ENCODE results near the gene IPO7. TPM values are rescaled to one million over a fixed set of nuclear protein-coding genes. Genes with fewer than 3 reads are reported as not detected.
A peak's percentile ranks its signal among the peaks of the same experiment; 100 is the strongest.

IPO7 gene
- total and polyA plus RNA-seq, 2 donors (not counting 1 experiment from before 2014, with no cell fraction given) = 70.0 to 128 TPM

- Histone ChIP-seq H3K4me2 (ENCODE audit: extremely low read depth, insufficient read depth, low read length) (peak overlapping the region; percentile 73), H3K36me3 (ENCODE audit: control insufficient read depth, insufficient read depth, low read length) (no peaks in the 10 kb centered on the region), H3K27me3 (ENCODE audit: control insufficient read depth, insufficient read depth, low read length) (no peaks in the 10 kb centered on the region), H4K20me1 (ENCODE audit: control insufficient read depth, extremely low read depth, insufficient read depth, low read length) (no peaks in the 10 kb centered on the region), H3K27ac (ENCODE audit: insufficient read depth, low read length) (peak overlapping the region; percentile 56), H3K4me1 (ENCODE audit: control insufficient read depth, extremely low read depth, insufficient read depth, low read length) (peaks cover 9% of the 10 kb centered on the region), H3K9me3 (ENCODE audit: control insufficient read depth, insufficient read depth, low read depth, low read length) (no peaks in the 10 kb centered on the region), H3K4me3 (replicated peaks in 1 of 4; ENCODE audit: control extremely low read depth in 1 of 4, insufficient read depth in 1 of 4, low read depth in 3 of 4, low read length in 4 of 4) (peak overlapping the region in 2 of 4 experiments; percentile 29), H3K9ac (ENCODE audit: insufficient read depth, low read length) (no peak overlapping the region), H3K79me2 (ENCODE audit: control insufficient read depth, insufficient read depth, low read length) (no peaks in the 10 kb centered on the region), H2AFZ (ENCODE audit: low read length) (no peak overlapping the region)
- DNase-seq (ENCODE audit: low read depth in 2 of 2) = peak; percentile 57 to 84
- TF ChIP-seq, protein P1, sequence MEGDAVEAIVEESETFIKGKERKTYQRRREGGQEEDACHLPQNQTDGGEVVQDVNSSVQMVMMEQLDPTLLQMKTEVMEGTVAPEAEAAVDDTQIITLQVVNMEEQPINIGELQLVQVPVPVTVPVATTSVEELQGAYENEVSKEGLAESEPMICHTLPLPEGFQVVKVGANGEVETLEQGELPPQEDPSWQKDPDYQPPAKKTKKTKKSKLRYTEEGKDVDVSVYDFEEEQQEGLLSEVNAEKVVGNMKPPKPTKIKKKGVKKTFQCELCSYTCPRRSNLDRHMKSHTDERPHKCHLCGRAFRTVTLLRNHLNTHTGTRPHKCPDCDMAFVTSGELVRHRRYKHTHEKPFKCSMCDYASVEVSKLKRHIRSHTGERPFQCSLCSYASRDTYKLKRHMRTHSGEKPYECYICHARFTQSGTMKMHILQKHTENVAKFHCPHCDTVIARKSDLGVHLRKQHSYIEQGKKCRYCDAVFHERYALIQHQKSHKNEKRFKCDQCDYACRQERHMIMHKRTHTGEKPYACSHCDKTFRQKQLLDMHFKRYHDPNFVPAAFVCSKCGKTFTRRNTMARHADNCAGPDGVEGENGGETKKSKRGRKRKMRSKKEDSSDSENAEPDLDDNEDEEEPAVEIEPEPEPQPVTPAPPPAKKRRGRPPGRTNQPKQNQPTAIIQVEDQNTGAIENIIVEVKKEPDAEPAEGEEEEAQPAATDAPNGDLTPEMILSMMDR (conservative IDR thresholded peaks at IDR 0.05 in 1 of 2, IDR thresholded peaks at IDR 0.05 in 1 of 2; ENCODE audit: low read depth in 1 of 2, low read length in 2 of 2) = no peak
Observed at GRCh38 chr11:9489080-9489765, 104.8 kb downstream of the IPO7 start.

DNA sequence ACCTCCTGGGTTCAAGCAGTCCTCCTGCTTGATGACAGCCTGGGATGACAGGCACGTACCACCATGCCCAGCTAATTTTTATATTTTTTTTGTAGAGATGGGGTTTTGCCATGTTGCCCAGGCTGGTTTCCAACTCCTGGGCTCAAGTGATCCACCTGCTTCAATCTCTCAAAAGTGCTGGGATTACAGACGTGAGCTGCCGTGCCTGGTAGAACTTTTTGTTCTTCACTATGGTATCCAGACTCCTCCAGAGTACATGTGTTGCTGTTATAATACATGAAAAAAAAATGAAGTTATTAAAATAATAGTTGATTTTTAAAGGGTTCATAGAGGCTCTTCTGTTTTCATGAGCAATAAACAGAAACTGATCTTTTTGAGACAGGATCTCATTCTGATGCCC, 105.9 kb downstream of the IPO7 start:
- H3K36me3 ChIP-seq (ENCODE audit: control insufficient read depth, insufficient read depth, low read length) = no peaks in the 10 kb centered on the region
- H3K27ac ChIP-seq (ENCODE audit: insufficient read depth, low read length) = no peak overlapping the region
- no peak overlapping the region for H3K4me2 ChIP-seq (ENCODE audit: extremely low read depth, insufficient read depth, low read length)
- H4K20me1 ChIP-seq (ENCODE audit: control insufficient read depth, extremely low read depth, insufficient read depth, low read length) = no peaks in the 10 kb centered on the region
- no peak overlapping the region for H3K4me3 ChIP-seq (replicated peaks in 1 of 4; ENCODE audit: control extremely low read depth in 1 of 4, insufficient read depth in 1 of 4, low read depth in 3 of 4, low read length in 4 of 4)
- H3K27me3 ChIP-seq (ENCODE audit: control insufficient read depth, insufficient read depth, low read length) = no peaks in the 10 kb centered on the region
- H3K4me1 ChIP-seq (ENCODE audit: control insufficient read depth, extremely low read depth, insufficient read depth, low read length) = peaks cover 9% of the 10 kb centered on the region
- TF ChIP-seq EZH2 (IDR thresholded peaks at IDR 0.05; ENCODE audit: low read length, missing control alignments) = no peak
- TF ChIP-seq, protein P1 (conservative IDR thresholded peaks at IDR 0.05 in 1 of 2, IDR thresholded peaks at IDR 0.05 in 1 of 2; ENCODE audit: low read depth in 1 of 2, low read length in 2 of 2) = no peak
- no peaks in the 10 kb centered on the region for H3K79me2 ChIP-seq (ENCODE audit: control insufficient read depth, insufficient read depth, low read length)
- no peak overlapping the region for H3K9ac ChIP-seq (ENCODE audit: insufficient read depth, low read length)
- no peaks in the 10 kb centered on the region for H3K9me3 ChIP-seq (ENCODE audit: control insufficient read depth, insufficient read depth, low read depth, low read length)
- no peak overlapping the region for H2AFZ ChIP-seq (ENCODE audit: low read length)
- DNase-seq (ENCODE audit: low read depth in 2 of 2) = no peak

GRCh38 chr11:9493492-9493891, 109.0 kb downstream of the IPO7 start:
- no peaks in the 10 kb centered on the region for H3K79me2 ChIP-seq (ENCODE audit: control insufficient read depth, insufficient read depth, low read length)
- H3K27ac ChIP-seq (ENCODE audit: insufficient read depth, low read length) = no peak overlapping the region
- H3K9ac ChIP-seq (ENCODE audit: insufficient read depth, low read length) = no peak overlapping the region
- TF ChIP-seq, protein P1 (conservative IDR thresholded peaks at IDR 0.05 in 1 of 2, IDR thresholded peaks at IDR 0.05 in 1 of 2; ENCODE audit: low read depth in 1 of 2, low read length in 2 of 2) = no peak
- TF ChIP-seq EZH2 (IDR thresholded peaks at IDR 0.05; ENCODE audit: low read length, missing control alignments) = no peak
- no peak overlapping the region for H3K4me3 ChIP-seq (replicated peaks in 1 of 4; ENCODE audit: control extremely low read depth in 1 of 4, insufficient read depth in 1 of 4, low read depth in 3 of 4, low read length in 4 of 4)
- H2AFZ ChIP-seq (ENCODE audit: low read length) = no peak overlapping the region
- DNase-seq (ENCODE audit: low read depth in 2 of 2) = no peak
- H3K4me1 ChIP-seq (ENCODE audit: control insufficient read depth, extremely low read depth, insufficient read depth, low read length) = peaks cover 9% of the 10 kb centered on the region
- H4K20me1 ChIP-seq (ENCODE audit: control insufficient read depth, extremely low read depth, insufficient read depth, low read length) = no peaks in the 10 kb centered on the region
- no peaks in the 10 kb centered on the region for H3K27me3 ChIP-seq (ENCODE audit: control insufficient read depth, insufficient read depth, low read length)
- no peak overlapping the region for H3K4me2 ChIP-seq (ENCODE audit: extremely low read depth, insufficient read depth, low read length)
- no peaks in the 10 kb centered on the region for H3K36me3 ChIP-seq (ENCODE audit: control insufficient read depth, insufficient read depth, low read length)
- no peaks in the 10 kb centered on the region for H3K9me3 ChIP-seq (ENCODE audit: control insufficient read depth, insufficient read depth, low read depth, low read length)
